Tongue (tissue), 2 donors: ENCODE results near the gene DDOST. TPM values are rescaled to one million over a fixed set of nuclear protein-coding genes. Genes with fewer than 3 reads are reported as not detected.

ENCODE experiments used
- DNase-seq: peaks from one replicate; pipeline ENCODE4 v3.0.0-alpha.2; 2015
- total RNA-seq: library from RNA; depleted of rRNA; stranded (reverse); fragments of >200 nt; gene quantifications from one replicate; pipeline ENCODE4 v1.2.3, GENCODE V29; 2014

Gene DDOST
- 124 TPM for total RNA-seq

DNA sequence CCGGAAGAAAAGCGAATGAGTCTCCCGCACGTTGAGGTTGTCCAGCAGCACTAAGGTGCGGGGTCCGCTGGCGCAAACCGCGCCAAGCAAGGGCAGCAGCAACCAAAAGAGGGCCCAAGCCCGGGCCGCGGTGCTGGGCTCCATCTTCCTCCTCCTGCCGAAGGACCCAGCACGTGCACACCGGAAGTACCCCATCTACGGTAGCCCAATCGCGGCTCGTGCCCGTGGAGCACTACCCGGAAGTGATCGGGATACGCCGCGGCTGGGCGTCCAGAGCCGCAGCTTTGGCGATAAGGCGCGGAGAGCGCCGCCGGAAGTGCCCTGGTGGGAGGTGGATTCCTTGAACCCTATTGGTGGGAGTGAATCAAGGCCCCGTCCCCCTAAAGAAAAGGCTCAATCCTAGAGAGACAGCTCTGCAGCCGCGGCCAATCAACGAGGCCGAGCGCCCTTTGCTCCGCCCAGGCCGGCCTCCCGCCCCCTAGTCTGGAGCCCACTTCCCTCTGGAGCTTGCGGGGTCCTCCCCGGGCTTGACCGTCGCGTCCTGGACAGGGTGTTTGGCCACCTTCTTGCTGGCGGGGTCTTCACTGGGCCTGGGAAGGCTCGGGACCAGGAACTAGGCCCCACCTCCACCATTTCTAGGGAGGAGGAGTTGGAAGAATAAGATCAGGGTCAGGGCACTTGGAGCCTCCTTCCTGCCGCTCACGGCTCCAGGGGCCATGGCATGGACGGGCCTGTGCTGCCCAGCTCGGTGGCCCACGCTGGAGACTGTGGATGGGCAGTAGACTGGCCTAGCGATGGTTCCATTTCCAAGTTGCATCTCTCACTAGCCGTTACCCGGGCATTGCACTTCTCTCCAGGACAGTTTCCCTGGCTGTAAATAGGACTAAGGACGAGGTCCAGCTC, at the start of gene DDOST:
TSS of gene DDOST (minus strand) at position 163 of the 903 bp plus-strand sequence. CDS start at position 144, 19 bp downstream.
- DNase-seq = peak; percentile 99

DNA sequence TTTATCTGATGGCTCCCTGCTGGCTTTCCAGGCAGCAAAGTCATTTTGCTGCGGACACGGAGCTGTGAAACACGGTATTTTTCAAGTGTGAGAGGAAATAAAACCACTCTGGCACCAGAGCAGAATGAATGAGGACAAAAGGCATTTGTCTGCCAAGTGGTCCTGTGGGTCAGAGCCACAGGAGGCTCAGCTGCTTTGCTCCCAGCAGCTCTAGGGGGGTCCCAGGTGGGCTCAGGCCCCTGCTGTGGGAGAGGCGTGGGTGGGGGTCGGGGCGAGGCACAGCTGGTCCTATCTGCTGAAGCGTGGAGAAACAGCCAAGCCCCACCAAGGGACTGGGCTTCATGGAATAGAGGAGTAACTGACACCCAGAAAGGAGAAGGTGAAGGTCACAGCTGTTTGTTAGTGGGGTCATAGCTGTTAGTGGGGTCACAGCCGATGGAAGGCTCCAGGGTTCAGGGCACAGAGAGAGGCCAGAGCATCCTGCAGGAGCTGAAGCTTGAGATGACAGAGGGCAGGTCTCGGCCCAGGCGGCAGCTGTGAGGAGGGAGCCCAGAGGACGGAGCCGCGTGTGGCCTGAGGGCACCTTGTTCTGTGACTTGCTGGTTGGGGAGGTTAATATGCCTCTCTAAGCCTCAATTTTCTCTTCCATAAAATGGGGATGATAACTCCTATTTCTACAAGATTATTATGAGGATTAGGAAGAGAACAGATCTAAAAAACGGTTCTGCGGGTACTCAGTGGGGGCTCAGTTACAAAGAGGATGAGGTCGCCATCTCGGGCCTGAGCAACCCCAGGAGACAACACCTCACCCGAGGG, 49.5 kb upstream of the DDOST start:
- no peak for DNase-seq

DNA sequence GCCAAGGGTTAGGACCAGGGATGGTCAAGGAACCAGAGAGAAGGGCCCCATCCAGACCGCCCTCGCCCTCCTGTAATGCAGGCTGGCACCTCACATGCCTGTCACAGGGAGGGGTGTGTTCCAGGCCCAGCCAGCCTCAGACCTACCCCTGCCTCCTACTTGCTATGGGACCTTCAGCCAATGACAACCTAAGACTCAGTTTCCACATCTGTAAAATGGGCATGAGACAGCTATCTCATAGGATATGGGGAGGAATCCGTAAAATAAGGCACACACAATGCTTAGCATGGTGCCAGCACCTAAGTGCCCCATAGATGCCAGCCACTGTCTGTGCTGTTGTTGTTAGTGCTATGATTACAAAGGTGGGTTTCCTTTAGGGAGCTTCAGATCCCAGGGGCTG, 48.7 kb upstream of the DDOST start:
- no peak for DNase-seq

DNA sequence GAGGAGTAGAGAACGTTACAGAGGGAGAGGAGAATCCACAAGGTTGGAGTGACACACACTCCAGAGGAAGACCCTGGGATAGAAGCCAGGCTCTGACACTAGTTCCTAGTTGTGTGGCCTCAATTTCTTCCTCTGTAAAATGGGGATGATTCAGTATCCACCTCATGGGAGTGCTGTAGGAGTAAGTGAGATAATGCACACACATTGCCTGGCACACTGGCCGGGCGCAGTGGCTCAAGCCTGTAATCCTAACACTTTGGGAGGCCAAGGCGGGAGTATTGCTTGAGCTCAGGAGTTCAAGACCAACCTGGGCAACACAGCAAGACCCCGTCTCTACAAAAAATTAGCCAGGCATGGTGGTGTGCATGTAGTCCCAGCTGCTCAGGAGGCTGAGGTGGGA, 47.7 kb upstream of the DDOST start:
- DNase-seq = no peak

DNA sequence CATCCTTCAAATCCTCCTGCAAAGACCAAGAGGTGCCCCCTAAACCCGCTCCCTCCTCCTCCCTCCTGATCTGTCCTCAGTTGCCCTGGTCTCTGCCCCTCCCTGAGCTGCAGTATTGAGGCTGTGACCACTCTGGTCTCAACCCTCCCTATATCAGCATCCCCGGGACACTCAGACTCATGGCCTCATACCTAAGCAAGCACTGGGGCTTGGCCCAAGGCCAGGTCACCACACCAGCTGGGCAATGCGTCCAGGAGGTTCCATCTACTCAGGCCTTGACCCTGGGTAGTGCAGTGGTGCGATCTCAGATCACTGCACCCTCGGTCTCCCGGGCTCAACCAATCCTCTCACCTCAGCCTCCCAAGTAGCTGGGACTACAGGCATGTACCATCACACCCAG, 46.9 kb upstream of the DDOST start:
- no peak for DNase-seq

DNA sequence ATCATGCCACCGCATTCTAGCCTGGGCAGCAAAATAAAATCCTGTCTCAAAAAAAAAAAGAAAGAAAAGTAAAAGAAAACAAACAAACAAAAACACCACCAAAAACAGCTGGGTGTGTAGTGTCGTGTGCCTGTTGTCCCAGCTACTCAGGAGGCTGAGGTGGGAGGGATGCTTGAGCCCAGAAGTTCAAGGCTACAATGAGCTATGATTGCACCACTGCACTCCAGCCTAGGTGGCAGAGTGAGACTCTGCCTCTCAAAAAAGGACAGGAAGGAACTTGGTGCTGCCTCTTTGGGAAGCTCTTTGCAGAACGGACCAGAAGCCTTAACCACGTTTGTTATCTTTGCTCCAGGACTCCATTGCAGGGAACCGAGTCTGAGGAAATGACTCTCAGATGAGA, 45.7 kb upstream of the DDOST start:
- DNase-seq = no peak

DNA sequence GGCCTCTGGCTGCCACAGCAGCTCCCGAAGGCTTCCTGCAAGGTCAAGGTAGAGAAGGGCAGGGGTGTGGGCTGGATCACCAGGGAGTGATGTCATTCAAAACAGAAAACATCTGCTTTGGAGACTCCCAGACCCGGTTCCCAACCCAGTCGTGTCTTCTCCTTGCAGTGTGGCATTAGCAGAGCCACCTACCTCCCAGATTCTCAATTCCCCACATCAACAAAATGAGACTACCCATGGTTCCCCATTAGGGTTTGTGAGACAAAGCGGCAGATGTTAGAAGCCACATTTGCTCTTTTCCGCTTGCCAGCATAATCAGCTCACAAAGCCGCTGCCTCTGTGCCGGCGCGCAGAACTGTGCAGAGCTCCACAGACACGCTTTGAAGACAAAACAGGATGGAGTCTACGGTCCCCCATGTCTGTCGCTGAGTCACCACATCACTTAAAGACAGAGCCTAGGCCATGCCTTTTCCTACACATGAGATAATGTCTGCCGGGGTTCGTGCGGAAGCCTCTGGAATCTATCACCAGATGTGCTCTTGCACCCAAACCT, 44.1 kb upstream of the DDOST start:
- no peak for DNase-seq

DNA sequence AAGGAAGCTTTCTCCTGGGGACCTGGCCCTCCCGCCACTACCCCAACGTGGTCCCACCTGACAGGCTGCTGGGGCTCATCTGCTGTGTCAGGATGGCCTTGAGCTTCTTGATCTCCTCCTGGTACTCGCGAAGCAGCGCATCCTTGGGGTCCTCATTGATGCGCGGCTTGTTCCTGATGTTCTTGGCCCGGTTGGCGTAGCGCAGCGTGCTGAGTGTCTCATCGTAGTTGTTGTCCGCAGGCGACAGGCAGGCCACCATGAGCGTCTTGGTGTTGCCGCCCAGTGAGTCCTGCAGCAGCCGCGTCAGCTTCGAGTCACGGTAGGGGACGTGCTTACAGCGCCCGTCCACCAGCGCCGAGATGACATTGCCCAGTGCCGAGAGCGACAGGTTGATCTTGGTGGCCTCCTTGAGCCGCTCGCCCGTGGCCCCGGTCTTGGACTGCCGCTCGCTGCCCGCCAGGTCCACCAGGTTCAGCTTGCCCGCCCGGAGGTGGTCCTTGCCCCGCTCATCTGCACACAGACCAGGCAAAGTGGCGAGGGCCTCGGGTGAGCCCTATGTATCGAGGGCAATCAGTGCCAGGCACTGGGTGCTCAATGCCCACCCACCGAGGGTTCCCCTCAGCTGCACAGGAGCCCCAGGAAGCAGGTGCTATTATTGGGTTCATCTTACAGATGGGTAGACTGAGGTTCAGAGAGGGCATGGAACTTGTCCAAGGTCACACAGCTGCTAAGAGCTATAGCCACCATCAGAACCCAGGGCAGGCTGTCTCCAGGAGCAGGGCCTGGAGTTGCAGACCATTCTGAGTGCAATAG, 43.4 kb upstream of the DDOST start:
- no peak for DNase-seq

DNA sequence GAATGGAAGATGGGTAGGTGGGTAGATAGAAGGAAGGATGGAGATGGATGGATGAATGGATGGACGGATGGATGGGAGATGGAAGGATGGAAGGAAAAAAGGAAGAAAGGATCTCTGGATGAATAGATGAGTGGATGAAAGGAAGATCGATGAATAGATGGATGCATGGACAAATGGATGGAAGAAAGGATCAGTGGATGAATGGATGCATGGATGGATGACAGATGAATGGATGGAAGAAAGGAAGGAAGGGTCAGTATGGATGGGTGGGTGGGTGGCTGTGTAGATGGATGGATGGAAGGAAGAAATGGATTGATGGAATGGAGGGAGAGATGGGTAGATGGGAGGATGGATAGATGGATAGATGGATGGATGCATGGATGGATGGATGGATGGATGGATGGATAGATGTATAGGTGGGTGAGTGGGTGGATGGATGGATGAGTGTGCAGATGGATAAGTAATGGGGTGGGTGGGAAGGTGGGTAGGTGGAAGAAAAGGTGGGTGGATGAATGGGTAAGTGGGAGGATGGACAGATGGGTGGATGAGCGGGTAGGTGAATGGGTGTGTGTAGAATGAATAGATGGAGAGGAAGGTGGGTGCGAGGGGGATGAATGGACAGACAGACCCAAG, 42.1 kb upstream of the DDOST start:
- DNase-seq = no peak

DNA sequence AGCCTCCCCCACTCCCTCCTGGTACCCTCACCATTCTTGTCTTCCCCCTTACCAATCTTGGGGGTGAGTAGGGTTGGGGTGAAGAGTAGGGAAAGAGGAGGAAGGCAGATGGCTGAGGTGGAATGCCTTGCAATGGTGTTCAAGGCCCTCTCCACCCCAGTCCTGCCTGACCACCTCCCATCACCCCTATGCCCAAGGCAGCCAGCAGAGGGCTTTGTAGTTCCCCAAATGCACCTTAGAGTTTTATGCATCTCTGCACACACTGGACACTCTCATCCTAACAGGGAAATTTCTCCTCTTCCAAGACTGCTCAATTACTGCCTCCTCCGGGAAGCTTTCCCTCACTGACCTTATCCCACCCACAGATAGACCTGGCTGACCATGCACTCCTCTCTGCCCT, 41.2 kb upstream of the DDOST start:
- no peak for DNase-seq

DNA sequence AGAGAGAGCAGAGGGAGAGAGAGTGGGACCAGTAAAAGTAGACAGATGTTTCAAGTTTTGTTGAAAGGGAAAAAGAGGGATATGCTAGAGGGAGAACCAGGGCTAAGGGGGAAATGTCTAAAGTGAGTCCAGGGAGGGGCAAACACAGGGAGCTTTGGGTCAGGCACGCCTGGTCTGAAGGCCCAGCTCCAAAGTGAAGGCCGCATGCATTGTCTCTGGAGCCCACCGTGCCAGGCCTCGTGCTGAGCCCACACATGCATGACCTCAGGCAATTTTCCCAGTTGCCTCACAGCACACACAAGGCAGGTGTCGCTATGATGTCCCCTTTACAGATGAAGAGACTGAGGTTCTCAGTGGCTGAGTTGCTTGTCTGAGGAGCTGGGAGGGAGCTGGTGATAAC, 40.7 kb upstream of the DDOST start:
- DNase-seq = no peak

DNA sequence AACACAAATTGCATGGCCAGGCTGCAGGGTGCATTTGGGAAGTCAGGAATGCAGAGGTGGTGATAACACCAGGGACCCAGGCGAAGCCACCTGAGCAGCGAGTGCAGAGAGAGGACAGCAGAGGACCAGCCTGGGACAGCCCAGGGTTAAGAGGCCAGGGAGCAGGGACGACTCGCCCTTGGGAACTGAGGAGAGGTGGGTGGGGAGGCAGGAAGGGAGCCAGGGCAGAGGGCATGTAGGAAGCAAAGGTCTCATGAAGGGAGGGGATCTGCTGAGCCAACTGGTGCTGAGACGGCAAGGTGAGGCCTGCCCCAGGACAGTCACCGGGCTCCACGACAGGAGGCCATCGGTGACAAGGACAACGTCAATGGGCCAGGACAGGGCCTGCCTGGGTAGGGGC, 40.3 kb upstream of the DDOST start:
- DNase-seq = no peak

DNA sequence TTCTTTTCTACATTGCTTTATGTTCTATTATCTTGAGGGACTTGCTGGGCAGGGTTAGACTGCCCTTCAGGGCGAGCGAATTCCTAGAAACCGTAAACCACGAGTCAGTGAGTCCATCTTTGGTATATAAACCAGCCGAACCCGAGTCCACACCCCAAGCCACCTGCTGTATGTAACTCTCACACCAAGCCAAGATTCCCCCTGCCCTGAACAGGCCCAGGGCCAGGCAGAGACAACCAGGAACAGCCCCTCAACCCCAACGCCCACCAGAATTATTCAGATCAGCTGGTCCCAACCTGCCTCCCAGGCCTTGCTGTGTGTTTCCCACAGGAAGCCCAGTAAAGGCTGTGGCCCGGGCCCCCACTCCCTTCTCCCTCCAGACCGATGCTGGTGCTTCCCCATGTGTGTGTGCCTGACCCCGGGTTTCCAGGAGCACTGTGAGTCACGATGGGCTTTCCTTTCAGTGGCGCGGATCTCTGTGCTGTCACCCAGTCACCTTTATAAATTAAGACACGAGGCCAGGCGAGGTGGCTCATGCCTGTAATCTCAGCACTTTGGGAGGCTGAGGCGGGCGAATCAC, 39.6 kb upstream of the DDOST start:
- DNase-seq = no peak

DNA sequence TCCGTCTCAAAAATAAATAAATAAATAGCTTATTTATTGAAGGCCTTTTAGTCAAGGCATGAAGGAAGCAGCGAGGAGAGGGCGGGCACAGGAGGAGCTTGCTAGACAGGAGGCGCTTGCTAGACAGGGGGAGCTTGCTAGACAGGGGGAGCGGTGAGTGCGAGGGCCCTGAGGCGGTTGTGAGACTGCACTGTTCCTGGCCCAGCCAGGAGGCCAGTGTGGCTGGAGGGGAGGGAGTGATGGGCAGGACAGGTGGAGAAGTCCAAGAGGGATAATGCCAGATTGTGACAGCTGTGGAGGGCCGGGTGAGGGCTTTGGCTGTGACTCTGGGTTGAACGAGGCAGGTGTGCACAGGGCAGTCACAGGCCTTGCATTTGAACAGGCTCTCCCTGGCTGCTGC, 38.4 kb upstream of the DDOST start:
- DNase-seq = peak; percentile 84

DNA sequence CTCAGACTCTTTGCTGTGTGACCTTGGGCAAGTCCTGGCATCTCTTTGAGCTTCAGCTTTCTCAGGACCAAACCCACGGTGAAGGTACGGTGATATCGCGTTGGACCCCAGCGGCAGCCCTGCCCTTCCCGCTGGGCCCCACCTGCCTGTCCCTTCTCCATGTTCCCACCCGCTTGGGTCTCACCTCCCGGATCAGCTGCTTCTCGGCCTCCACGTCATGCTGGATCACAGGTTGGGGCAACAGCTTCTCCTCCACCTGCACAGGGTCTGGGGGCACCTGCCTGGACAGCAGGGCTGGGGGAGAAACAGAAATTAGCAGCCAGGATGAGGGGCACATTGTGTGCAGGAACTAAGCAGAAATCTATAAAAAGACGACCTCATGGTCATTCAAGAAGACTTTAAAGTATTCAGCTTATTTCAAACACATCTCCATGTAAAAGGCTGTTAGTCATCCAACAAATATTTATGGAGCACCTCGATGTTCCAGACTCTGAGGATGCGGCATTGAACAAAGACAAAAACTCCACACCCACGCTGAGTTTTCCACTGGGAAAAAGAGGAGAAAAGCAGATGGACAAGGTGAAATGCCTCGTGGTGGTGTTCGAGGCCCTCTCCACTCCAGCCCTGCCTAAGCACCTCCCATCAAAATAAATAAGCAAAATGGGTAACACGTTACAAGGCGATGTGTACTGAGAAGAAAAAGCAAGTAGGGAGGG, 37.2 kb upstream of the DDOST start:
- no peak for DNase-seq

DNA sequence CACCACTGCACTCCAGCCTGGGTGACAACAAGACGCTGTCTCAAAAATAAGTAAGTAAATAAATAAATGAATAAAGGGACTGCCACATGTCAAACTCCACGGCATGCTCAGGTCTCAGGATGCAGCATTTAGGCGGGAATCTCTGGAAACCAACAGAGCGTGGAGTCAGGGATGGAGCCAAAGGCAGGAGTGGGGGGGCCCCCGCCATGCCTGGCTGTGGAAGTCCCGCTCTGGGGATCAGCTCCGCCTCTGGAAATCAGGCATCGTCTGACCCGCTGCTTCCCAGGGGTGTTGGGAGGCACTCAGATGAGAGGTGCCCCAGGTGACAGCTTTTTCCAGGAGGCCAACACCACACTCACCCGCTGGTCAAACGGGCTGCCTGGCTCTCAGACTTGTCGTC, 36.4 kb upstream of the DDOST start:
- DNase-seq = no peak

DNA sequence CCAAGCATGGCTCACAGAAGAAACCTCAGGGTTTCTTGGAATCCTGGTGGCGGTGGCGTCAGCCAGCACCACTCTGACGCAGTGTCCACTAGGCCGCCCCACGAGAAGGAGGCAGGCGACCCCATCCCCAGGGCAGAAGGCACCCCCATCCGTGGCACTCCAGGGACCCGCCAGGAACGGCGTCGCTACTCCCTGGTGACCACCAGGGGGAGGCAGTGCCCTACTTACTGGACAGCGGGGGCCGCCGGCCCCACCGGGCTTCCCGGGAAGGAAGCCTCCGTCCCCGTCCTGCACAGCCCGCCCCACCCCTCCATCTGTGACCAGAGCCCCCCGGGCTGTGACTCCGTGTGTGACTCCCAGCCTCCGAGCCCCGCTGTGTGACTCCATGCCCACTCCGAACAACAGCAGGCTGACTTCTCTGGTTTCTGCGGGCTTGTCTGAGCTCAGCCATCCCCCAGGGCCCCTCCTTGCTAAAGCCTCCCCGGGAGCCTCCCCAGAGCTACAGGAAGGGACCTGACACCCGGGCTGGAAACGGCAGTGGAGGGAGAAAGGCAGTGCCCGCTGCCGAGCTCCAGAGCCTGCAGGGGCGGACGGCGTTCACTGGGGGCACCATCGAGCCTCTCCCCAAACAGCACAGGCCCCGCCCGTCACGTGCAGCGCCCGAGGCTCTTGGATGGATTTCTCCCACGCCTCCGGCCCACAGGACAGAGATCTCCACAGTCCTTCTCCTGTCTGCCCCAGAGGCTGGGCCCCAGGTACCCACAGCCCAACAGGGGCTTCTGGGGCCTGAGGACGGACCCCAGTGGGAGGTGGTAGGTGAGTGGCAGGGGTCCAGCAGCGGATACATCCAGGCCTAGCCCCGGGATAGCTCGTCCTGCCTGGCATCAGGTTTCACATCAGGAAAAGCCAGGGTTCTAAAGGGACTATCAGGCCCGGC, 35.5 kb upstream of the DDOST start:
- DNase-seq = peak; percentile 93

DNA sequence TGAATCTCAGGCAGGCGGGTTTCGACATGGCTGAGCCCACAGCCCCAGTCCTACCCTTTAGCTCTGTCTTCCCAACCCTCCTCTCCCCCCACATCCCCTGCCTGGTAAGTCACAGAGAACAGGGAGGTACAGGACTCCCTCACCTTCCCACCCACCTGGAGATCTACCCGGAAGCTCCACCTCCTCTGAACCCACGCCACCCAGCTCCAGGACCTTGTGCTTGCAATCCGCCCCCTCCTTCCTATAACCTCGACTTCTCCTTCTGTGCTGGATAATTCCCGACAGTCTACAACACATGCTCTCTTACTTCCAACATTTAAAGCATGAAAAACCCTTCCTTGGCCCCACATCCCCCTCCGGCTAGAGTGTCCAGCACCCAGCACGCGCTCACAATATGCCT, 34.3 kb upstream of the DDOST start:
- no peak for DNase-seq

DNA sequence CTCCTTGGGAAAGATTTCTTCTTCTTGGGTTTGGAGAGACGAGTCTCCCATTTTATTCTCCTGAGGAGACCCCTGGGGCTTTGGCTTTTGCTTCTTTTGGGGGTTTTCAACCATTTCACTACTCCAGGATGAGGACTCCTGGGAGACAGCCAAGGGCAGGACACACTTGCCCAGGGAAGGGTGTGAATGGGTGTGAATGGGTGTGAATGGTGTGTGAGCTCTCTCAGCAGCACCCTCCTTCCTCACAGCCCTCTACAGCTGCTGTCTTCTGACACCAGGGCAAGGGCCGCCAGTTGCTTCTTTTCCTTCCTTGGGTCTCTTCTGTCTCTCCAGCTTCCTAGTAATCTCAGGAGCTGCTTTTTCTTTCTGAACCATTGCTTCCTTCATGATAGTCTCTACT, 32.5 kb upstream of the DDOST start:
- DNase-seq = no peak

DNA sequence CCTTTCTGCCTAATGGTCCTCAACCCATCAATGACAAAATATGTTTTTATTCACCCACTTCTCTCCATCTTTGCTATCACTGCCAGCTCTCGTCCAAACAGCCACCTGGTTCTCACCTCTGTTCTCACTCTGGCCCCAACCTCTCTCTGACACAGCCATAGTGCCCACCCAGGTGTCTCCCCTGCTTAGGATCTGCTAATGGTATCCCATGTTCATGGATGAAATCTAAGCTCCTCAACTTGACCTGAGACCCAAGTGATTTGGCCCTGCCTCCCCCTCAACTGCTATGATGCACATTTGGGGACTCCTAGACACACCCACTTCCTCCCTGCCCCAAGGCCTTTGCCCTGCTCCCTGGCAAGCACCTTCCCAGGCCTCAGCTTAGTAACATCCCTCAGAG, 30.7 kb upstream of the DDOST start:
- no peak for DNase-seq
